Measurements from ENCODE around the gene USP30.

GRCh38 chr12:109085590-109085989 is 33.2 kb downstream of the USP30 start:
- TF ChIP-seq CTCF (IDR thresholded peaks at IDR 0.05) (no peak), POLR2A (IDR thresholded peaks at IDR 0.05) (no peak)
